ENCODE results near the gene PPP1R18. TPM values are rescaled to one million over a fixed set of nuclear protein-coding genes. Genes with fewer than 3 reads are reported as not detected.

Gene PPP1R18
- total RNA-seq, 1 experiment from 2014 or later: 66.9 TPM

DNA sequence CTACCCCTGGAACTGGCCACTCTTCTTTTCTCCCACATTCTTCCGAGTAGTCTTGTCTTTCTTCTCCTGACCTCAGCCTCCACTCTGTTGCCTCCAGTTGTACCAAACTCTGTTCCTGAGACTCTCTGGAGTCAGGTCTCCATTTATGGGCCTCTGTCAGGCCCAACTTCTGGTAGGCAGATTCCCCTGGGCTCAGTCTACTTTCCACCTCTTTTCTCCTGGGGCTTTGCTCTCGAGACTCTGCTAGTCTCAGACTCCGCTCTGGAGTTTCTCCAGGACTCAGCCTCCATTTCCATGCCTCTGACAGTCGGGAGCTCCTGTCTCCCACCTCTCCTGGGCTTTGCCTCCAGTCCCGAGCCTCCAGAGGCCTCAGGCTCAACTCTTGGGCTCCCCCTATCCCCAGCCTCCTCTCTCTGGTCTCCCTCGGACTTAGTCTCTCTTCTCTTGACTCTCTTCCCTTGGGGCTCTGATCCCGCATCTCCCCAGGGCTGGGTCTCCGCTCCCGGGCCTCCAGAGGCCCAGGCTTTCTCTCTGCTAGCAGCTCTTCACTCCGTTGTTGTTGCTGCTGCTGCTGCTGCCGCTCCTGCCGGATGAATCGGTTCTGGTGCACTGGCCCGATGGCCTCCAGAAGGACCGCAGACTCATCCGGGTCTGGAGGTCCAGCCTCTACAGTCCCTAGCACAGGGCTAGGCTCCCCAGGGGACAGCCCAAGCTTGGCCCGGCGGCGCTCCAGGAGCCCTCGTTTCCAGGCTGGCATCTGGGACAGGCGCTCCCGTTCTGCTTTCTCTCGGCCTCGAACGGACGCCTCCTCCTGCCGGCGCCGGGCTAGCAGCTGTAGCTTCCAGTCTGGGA, 1.1 kb downstream of the PPP1R18 start:
- DNase-seq (ENCODE audit: unreplicated experiment): peak; percentile 56
- H3K4me3 Mint-ChIP-seq (ENCODE audit: unreplicated experiment): peak overlapping the region; percentile 94
- no peaks in the 10 kb centered on the region for H3K9me3 Mint-ChIP-seq (ENCODE audit: unreplicated experiment)
- no TSS peak for BruUV-seq (replicated peaks)
- H3K36me3 Mint-ChIP-seq (ENCODE audit: insufficient read depth, unreplicated experiment): peaks cover 36% of the 10 kb centered on the region
- TF ChIP-seq, protein P1, sequence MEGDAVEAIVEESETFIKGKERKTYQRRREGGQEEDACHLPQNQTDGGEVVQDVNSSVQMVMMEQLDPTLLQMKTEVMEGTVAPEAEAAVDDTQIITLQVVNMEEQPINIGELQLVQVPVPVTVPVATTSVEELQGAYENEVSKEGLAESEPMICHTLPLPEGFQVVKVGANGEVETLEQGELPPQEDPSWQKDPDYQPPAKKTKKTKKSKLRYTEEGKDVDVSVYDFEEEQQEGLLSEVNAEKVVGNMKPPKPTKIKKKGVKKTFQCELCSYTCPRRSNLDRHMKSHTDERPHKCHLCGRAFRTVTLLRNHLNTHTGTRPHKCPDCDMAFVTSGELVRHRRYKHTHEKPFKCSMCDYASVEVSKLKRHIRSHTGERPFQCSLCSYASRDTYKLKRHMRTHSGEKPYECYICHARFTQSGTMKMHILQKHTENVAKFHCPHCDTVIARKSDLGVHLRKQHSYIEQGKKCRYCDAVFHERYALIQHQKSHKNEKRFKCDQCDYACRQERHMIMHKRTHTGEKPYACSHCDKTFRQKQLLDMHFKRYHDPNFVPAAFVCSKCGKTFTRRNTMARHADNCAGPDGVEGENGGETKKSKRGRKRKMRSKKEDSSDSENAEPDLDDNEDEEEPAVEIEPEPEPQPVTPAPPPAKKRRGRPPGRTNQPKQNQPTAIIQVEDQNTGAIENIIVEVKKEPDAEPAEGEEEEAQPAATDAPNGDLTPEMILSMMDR (IDR thresholded peaks at IDR 0.05; ENCODE audit: unreplicated experiment): peak; percentile 19
- CTCF ChIA-PET: interaction anchor here (0.6 to 17.5 kb wide), 8 partner anchors 10 to 221 kb away, joined by 3 to 537 read pairs (median 4); partner anchors contain the start of genes MDC1 and TUBB
- POLR2A ChIA-PET: interaction anchor here (0.6 to 6.5 kb wide), 16 partner anchors 10 to 425 kb away, joined by 3 to 251 read pairs (median 4); partner anchors contain the start of genes DDR1, DHX16, MDC1 and MRPS18B
- H3K27me3 Mint-ChIP-seq (ENCODE audit: insufficient read depth, unreplicated experiment): no peaks in the 10 kb centered on the region
- peaks cover 71% of the 10 kb centered on the region for H3K4me1 Mint-ChIP-seq (ENCODE audit: insufficient read depth, unreplicated experiment)
- H3K27ac Mint-ChIP-seq (ENCODE audit: low read depth, unreplicated experiment): peak overlapping the region; percentile 80
- intact Hi-C loops (cut with micrococcal nuclease): loop anchor here (1.0 to 5.0 kb wide), 3 partner anchors 32 to 191 kb away; partner anchors contain the start of gene MDC1

DNA sequence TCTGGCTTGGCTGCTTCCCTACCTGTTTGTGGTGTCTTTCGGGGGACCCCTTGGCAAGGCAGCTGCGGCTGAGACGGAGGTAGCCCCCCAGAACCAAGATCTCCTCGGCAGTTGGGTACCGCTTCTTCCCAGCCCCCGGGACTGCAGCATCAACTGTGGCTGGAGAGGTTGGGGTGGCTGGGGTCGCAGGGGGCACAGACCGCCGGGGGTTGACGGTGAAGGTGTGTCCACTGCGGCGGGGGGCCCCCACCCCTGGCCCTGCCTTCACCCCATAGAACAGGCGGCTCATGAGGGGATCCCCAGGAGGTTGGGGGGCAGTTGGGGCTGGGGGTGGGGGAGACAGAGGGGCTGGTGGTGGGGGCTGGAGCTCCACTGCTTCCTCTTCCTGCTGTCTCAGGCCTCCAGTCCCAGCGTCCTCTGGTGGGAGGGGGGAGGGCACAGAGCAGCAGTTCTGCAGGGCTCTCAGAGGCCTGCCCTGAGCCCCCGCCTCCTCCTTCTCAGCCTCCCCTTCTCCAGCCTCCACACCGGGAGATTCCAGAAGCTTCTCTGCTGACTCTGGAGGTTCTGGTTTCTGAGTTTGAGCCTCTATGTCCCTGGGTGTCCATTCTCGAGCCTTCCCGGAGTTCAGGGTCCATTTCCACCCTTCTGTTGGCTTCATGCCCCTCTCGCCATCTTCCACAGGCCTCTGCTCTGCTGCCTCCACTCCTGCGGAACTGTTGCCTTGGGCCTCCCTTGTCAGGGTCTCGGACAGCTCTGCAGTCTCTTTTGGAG, 1.9 kb downstream of the PPP1R18 start:
- H3K9me3 Mint-ChIP-seq (ENCODE audit: unreplicated experiment): no peaks in the 10 kb centered on the region
- peak overlapping the region; percentile 94 for H3K4me3 Mint-ChIP-seq (ENCODE audit: unreplicated experiment)
- TF ChIP-seq, protein P1 (IDR thresholded peaks at IDR 0.05; ENCODE audit: unreplicated experiment): no peak
- no TSS peak for BruUV-seq (replicated peaks)
- peaks cover 44% of the 10 kb centered on the region for H3K36me3 Mint-ChIP-seq (ENCODE audit: insufficient read depth, unreplicated experiment)
- ChIA-PET POLR2A (interaction anchor here (0.6 to 6.5 kb wide), 12 partner anchors 11 to 395 kb away, joined by 3 to 251 read pairs (median 5); partner anchors contain the start of genes DDR1, MDC1, MRPS18B and PPP1R10), CTCF (interaction anchor here (0.6 to 17.5 kb wide), 8 partner anchors 9 to 221 kb away, joined by 3 to 537 read pairs (median 4); partner anchors contain the start of genes MDC1 and TUBB)
- no peak for DNase-seq (ENCODE audit: unreplicated experiment)
- H3K4me1 Mint-ChIP-seq (ENCODE audit: insufficient read depth, unreplicated experiment): peaks cover 63% of the 10 kb centered on the region
- intact Hi-C loops (cut with micrococcal nuclease): loop anchor here (5.0 kb wide), 1 partner anchor 138 kb away; no protein-coding TSS in a partner anchor
- H3K27me3 Mint-ChIP-seq (ENCODE audit: insufficient read depth, unreplicated experiment): no peaks in the 10 kb centered on the region
- H3K27ac Mint-ChIP-seq (ENCODE audit: low read depth, unreplicated experiment): peak overlapping the region; percentile 80

DNA sequence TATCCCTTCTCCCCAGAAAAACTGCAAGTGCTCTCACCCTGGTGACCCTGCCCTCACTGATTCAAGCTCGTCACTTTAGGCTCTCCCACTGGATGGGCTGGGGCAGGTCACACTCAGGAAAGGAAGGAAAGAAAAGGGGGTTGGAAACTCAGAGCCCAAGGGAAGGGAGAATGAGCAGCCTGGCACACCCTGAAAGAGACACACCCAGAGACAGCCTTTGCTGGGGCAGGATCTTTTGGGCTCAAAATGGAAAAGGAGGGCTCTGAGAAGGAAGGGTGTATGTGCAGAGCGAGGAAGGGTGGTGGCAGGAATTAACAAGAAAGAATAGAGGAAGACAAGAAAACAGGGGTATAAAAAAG, 2.5 kb downstream of the PPP1R18 start:
- no peaks in the 10 kb centered on the region for H3K27me3 Mint-ChIP-seq (ENCODE audit: insufficient read depth, unreplicated experiment)
- no TSS peak for BruUV-seq (replicated peaks)
- peaks cover 61% of the 10 kb centered on the region for H3K4me1 Mint-ChIP-seq (ENCODE audit: insufficient read depth, unreplicated experiment)
- CTCF ChIA-PET: interaction anchor here (0.7 to 17.5 kb wide), 3 partner anchors 43 to 66 kb away, joined by 3 to 537 read pairs (median 3); partner anchors contain the start of genes MDC1 and TUBB
- peak overlapping the region; percentile 80 for H3K27ac Mint-ChIP-seq (ENCODE audit: low read depth, unreplicated experiment)
- peak overlapping the region; percentile 94 for H3K4me3 Mint-ChIP-seq (ENCODE audit: unreplicated experiment)
- POLR2A ChIA-PET: interaction anchor here (0.6 to 6.5 kb wide), 14 partner anchors 11 to 280 kb away, joined by 3 to 251 read pairs (median 4); partner anchors contain the start of genes DDR1, DHX16, FLOT1 and MDC1
- no peak for DNase-seq (ENCODE audit: unreplicated experiment)
- no peaks in the 10 kb centered on the region for H3K9me3 Mint-ChIP-seq (ENCODE audit: unreplicated experiment)
- peaks cover 50% of the 10 kb centered on the region for H3K36me3 Mint-ChIP-seq (ENCODE audit: insufficient read depth, unreplicated experiment)
- TF ChIP-seq, protein P1 (IDR thresholded peaks at IDR 0.05; ENCODE audit: unreplicated experiment): no peak
- intact Hi-C loops (cut with micrococcal nuclease): no loop called here

Data from MCF 10A (cell line).